ENCODE data around the gene EVL.
A peak's percentile ranks its signal among the peaks of the same experiment; 100 is the strongest.

EVL gene

DNA sequence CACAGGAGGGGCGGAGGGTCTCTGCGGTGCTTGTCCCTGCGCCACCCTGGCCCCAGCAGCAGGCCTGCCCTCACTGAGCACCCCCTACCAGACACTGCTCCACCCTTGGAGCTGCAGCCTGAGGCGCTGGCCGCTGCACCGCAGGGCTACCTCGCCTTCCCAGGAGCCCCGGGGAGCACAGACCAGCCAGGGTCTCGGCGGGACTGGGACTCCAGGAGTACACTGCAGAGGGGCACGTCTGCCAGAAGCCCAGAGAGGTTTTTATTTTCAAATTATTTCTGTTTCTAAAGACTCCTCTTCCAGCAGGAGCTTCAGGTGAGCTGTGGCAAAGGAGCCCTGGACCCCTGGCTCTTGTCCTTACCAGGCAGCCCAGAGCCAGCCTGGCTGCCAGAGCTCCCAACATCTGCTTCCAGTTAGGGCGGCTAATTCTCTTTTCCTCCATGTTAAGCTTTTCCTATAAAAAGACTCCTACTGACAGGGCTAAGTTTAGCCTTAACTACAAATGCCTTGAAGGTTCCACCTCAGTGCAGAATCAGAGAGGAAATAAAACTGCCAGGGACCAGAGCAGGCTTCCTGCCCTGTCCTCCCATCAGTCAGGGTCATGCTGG lies 67.8 kb downstream of the EVL start:
- DNase-seq, result no peak

DNA sequence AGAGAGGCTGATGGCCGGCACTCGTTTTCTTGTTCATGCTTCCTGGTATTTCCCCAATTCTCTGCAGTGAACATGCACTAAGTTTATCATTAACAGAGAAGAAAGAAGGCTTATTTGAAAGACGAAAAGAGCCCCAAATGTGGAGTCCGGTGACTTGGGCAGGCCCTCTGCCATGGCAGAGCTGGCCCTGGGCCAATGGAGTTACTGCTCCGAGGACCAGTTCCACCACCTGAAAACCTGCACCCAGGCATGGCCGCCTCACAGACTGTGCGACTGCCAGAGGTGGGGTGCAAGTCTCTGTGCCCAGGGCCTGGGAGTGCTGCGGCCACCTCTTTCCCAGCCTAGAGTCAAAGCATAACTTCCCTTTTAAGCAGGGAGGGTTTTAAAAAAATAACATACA lies 69.4 kb downstream of the EVL start:
- DNase-seq, result no peak

DNA sequence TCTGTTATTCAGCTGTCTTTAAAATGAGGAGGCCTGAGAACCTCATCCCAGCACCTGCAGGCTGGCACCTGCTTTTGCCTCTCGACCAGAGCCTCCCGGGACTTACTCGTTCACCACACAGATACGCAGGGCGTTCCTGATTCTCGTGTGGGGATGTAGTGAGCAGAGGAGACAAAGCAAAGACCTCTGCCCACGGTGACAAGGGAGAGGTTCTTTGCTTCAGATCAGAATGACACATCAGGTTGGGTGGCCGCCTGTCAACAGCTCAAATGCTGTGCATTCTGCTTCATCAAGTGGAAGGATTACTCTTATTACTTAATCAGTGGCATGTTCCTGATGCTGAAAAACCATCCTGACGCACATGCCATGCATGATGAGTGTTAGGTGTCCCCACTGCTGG lies 69.9 kb downstream of the EVL start:
- no peak for DNase-seq

DNA sequence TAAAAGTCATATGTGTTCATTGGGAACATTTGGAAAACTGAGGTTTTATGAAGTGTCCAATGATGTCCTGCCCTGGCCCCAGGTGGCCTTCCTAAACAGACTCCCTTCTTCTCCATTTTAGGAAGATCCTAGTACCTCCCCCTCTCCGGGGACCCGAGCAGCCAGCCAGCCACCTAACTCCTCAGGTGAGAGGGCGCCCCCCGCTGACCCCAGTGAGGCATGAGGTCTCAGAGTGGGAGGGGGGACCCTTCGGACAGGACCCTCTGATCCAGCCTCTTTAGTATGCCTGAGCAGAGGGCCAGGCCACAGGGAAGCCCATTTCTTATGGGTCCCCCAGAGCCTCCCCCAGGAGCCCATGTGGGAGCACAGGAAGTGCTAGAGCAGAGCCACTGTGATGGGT lies 70.6 kb downstream of the EVL start:
- DNase-seq, result no peak

DNA sequence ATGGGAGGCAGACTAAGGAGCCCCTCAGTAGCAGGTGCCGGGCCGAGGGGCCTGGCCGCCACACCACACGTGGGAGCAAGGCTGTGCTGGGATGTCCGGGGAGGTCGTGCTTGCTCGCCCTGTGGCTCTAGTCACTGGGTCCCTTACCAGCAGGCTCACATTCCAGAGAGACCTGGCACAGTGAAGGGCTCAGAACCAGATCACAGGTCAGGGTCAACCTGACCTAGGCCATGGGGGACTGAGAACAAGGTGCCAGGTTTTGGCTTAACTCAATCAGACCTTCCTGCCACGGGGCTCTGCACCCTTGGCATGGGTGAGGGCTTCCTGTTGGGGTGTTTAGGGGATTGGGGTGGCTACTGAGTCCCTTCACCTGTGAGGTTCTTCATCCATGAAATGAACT lies 72.0 kb downstream of the EVL start:
- no peak for DNase-seq

DNA sequence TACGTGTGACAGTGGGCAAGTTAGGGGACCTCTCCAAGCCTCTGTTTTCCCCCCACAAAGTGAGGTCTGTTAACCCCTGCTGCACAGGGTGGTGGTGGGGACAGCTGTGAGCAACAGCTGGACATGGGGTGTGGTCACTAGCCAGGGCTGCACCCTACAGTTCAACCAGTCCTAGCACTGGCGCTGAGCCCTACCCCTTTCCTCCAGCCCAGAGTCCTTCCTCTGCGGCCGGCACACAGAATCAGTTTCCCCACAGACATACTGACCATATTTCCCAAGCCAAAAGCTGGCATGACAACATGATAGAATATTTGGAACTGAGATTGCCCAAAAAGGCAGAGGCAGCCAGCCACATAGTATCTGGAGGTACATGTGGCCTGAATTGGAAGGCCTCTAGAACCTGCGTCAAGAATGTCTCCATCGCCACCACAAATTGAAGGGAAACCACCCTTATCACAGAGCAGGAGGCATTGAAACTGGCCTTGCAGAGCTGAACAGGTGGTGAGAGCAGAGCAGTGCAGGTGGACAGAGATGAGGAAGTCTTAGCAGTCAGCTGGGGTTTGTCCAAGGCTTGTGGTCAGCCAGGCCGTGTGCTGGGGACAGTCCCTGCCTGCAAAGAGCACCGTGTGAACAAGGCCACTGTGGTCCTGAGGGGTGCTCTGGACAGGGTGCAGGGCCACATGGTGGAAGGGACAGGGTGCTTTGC lies 73.0 kb downstream of the EVL start:
- DNase-seq, result no peak

DNA sequence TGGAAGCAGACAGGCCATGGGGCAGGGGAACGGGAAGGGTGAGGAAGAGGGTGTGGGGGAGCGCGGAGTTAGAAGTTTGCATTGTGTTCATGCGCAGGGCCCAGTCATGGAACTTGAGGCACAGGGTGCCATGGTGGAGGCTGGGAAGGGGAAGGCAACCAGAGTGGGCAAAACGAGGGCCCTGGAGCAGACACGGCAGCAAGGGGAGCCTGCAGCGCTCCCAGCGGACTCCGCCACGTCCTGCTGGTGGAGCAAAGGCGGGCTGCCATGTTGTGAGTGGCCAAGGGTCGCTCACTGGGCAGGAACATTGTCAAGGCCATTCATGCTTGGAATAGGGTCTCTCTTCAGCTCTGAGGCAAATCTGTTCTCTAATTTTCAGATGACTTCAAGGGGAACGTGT lies 73.7 kb downstream of the EVL start:
- no peak for DNase-seq

DNA sequence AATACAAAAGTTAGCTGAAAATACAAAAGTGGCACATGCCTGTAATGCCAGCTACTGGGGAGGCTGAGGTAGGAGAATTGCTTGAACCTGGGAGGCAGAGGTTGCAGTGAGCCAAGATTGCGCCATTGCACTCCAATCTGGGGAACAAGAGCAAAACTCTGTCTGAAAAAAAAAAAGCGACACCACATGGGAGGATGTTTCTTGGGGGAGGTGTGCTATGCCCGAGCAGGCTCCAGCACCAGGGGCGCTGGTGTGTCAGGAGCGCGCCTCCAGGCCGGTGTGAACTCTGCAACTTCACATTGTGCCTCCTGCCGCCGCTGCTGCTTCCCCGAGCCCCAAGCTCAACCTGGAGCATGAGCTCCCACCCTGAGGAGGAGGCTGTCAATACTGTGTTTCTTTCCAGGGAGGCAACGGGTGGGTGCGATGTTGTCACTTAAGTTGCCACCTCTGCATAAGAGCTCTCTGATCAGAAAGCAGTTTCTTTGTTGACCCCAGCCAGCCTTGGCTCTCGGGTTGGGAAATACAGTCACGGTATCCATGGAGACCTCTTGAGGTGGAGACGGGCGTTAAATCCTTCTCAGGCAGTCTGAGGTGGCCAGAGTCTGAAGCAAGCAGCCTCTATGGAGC lies 75.3 kb downstream of the EVL start:
- no peak for DNase-seq

DNA sequence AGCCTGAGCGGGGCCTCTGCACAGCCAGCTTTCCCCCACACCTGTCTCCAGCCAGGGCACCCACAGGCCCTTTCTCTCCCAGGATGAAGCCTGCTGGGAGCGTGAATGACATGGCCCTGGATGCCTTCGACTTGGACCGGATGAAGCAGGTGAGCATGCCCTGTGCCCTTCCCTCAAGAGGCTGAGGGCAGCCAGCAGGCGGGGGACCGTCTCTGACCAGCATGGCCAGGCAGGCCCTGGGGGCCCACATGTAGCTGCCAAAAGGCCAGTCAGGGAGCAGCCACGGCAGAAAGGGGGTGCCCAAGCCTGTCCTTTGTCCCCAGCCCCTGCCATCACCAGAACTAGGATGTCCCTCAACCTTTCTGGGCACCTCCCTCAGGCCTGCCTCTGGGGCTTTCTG lies 75.9 kb downstream of the EVL start:
- no peak for DNase-seq

DNA sequence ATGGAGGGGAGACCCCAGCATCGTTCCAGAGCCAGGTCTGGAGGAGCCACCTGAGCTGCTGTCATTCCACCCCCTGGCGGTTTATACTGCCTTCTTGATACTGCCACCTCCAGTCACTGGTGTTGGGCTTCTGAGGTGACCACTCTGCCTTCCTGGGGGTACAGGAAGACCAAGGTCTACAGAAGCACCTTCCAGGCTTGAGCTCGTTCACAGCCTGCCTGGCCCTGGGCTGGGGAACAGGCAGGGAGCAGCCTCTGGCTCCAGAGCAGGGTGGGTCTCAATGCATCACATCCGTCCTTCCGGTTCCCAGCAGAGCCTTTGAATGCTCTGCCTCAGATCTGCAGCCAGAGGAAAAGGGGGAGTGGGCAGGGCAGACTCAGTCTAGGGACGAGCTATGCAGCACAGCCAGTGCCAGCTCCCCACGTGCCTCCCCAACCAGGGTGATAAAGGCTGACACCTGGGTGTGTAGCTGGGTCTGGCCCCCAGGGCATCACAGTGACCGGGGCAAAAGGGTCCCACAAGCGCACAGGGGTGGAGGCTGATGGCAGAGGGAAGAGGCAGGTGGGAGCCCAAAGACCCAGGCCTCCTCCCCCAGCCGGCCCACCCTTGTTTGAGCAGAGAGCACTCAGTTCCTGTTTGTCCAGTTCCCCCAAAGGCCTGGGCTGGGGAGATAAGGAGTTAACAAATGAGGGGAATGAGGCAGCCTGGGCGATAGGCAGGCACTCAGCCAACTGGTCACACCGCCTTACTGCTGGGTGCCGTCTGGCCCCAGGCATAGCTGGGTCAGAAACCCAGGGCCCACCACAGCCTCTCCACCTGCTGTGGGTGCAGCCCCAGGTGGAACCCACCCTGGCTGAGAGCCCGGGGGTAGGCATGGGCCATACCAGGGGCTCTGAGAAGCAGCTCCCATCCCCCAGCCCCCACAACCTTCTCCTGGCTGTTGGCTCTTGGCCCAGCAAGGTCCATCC lies 77.1 kb downstream of the EVL start:
- DNase-seq, result no peak

DNA sequence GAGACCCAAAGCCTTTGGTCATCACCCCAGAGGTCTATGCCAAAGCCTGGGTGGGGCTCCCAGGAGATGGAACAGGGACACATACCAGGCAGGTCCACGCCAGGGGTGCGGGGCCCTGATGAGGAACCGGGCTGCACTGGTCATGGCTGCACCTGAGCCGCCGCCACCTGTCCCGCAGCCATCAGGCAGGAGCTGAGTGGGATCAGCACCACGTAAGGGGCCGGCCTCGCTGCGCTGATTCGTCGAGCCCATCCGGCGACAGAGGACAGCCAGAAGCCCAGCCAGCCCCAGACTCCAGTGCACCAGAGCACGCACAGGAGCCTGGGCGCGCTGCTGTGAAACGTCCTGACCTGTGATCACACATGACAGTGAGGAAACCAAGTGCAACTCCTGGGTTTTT lies 78.3 kb downstream of the EVL start:
- no peak for DNase-seq

DNA sequence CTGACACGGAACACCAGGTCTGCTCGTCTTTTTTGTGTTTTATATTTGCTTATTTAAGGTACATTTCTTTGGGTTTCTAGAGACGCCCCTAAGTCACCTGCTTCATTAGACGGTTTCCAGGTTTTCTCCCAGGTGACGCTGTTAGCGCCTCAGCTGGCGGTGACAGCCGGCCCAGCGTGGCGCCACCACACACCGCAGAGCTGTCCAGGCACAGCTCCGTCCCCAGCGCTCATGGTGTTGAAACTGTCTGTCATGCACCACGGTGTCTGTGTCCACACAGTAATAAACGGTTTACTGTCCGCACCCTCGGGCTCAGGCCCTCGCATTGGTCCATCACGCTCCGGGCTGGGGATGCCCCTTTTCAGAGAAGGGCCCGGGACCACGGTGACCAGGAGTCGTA lies 78.7 kb downstream of the EVL start:
- no peak for DNase-seq

DNA sequence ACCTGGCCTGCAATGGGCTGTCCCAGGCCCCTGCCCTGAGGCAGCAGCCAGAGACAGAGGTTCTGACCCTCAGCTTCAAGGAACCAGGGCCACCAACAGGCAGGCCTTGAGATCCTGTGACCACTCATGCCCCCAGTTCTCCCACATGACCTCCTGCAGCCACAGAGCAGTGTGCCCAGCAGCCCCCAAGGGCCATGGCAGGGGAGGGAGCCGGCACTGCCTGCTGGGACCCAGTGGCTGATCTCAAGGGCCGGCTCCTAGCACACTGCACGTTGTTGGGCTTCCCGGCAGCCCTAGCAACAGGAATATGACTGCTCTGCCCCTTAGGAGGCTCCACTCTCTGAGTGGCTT lies 79.4 kb downstream of the EVL start:
- no peak for DNase-seq

DNA sequence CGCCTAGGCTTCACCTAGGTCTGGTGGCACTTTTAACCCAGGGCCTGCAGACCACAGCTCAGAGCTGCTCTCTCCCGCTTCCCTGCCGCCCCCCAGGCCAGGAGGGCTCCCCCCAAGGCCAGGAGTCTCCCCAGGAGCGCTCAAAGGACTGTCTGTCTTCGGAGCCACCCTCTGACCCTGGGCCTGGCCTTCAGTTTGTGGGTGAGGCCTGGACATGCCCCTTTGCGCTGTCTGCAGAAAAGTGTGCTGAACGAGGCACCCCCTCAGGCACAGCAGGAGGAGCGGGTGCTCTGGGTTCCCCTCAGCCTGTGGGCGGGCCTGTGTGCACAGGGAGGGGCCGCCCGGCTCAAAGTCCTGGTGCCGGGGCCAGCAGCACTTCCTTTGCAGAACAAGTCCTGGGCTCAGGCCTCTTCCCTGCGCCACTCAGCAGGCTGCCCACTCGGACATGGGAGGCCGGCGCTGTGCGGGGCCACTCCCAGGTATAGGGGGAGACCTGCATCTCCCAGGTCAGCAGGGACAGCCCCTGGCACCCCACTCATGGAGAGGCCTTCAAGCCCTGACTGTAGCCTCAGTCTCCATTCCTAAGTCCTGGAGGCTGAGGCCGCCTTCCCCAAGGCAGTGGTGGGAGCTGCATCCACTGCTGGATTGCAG lies 79.9 kb downstream of the EVL start:
- DNase-seq, result no peak

DNA sequence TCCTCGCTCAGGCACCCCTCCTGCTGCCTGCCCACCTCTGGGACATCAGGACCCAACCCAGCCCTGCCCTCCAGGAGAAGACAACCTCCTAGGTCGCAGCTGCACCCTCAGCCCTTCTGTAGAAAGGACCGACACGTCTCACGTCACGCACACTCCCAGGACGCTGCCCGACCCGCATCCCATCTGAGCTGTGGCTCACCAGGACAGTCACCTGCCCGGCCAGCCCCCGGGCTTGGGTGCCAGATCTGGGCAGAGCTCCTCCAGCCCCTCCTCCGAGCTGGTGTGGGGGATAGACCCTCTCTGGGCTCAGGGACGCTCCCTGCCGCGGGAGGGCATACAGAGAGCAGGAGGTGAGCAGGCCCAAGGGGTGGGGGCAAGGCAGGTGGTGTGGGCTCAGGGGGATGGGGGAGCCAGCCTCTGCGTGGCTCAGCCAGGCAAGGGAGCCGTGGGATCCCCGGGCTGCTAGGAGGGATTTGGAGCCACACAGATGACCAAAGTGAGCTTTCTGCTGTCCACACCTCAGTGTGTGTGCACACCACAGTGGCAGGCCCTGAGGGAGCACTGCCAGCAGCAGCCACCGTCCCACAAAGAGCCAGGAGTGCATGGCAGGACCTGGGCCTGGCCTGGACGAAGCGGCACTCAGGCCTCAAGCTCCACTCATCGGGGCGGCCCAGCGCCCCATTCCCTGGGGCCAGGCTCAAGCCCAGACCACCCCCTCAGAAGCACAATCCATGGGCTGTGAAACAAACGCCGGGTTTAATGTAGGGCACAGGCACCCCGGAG lies 80.7 kb downstream of the EVL start:
- no peak for DNase-seq

DNA sequence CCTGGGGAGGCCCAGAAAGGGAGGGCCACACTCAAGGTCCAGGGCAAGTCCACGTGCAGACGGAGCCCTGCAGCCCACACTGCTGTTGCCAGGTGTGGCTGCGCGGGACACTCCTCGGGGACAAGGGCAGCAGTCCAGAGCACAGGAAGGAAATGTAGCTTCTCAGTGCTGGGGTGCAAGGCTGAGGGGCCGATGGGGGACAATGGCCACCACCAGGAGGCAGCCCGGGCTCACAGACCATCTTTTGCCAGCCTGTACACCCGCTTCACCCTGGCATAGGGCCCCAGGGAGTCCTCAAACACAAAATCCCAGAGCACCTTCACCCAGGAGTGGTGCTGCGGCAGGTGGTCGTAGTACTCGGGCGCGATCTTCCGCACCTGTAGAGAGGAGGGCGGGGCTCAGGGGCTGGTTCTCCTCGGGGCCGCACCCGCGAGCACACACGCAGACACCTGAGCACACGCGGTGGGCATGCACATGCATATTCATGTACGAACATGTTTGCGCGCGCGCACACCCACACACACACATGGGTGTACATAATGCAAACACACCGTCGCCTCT lies 81.4 kb downstream of the EVL start:
- peak; percentile 42 for DNase-seq

DNA sequence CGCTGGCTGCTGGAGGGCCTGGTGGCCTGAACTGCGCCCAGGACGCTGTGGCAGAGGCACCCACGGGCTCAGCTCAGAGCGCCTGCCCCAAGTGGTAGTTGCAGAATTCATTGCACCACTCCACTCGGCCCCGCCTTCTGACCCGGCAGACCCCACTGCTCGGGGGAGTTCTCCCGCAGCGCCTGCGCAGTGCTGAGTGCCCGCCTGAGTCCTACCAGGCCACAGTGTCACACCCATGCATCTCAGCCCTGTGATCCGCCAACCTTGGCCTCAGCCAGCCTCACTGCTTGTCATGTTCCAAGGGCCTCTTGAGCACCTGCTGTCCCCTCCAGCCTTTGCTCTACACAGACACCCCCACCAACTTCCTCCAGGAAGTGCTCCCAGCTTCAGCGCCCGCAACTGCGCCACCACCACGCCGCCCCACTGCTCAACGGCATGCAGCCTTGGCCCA lies 82.0 kb downstream of the EVL start:
- DNase-seq, result peak; percentile 73

DNA sequence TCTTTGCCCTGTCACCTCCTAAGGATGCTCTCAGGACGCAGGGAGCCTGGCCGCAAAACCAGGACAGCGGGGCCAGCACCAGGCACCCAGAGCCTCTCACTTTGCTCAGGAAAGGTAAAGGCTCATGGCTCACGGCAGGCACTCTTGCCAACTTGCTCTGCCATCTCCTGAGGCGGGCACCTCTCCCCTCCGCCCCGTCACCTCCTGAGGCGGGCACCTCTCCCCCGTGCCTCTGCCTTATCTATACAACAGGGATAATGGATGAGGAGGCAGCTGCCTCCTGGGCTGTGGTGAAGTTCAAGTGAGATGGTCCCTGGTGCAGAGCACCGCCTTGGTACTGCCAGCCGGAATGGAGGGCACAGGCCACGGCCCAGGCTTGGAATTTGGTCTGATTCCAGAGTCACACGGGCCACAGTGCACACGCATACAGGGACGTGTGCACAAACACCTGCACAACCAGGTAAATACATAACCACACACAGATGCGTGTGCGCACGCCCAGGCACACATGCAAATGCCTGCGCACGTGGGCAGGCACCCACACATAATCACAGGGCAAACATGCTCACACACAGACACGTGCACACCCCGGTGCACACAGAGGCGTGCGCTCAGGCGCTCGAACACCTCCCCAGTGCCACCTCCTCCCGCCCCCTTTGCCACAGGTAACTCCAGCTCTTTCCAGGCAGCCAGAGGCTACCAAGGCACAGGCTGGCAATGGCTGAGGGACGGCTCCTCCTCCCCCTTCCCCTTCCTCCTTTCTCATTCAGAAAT lies 82.7 kb downstream of the EVL start:
- no peak for DNase-seq

DNA sequence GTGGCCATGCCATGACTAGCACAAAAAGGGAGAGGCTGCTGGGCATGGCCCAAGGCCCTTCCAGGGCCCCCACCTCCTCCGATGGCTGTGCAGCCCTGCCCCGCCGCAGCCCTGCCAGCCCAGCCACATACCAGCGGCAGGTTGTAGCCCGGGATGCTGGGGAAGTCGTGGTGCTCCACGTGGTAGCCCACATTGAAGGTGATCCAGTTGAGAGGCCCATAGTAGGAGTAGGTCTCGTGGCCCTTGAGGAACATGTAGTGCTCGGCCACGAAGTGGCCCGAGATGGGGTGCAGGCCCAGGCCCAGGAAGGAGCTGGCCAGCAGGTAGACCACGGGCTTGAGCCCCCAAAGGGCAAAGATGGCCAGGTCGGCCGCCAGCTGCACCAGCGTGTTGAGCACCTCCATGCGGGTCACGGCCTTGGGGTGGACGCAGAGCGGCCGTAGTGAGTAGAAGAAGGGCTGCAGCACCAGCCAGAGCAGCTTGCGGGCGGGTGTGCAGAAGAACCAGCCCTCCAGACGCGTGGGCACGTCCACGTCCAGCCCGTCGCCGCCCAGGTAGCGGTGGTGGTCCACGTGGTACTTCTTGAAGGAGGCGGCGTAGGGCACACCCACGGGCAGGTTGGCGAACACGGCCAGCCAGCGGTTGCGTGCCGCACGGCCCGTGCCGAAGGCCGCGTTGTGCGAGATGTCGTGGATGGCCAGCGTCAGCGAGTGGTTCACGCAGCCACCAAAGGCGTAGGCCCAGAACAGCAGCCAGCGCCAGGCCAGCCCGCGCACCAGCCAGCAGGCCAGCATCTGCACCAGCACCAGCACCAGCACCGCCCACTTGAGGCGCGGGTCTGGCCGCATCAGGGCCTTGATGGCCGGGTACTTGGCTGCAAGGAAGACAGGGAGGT lies 83.9 kb downstream of the EVL start:
- DNase-seq, result no peak

Measured in CD4-positive, alpha-beta T cell treated with Interleukin-17A for 1 hour (primary cell).